Hematopoietic multipotent progenitor cell treated with erythropoietin and hydrocortisone succinate and interleukin-3 and kit ligand, for 8 days (in vitro differentiated cells): Measurements from ENCODE around the gene PCDHGA7.
"Not testable (repeated sequence)": the region's sequence is repeated elsewhere in the genome, so short reads cannot be mapped to it uniquely, and the experiment has no call there.

Source experiments
- DNase-seq: peaks from one replicate; pipeline ENCODE4 v3.0.0-alpha.2; 2015

The PCDHGA7 gene

GRCh38 chr5:141382469-141383294 is at the start of gene PCDHGA7:
PCDHGA7 (plus strand) TSS chr5:141382742; CDS start chr5:141382900, 158 bp downstream.
- DNase-seq, result no peak

GRCh38 chr5:141338538-141339306 is 43.8 kb upstream of the PCDHGA7 start, which contains the start of gene PCDHGA2:
PCDHGA2 (plus strand) TSS chr5:141338760.
- peak; percentile 19 for DNase-seq

- DNase-seq, result not testable (repeated sequence)
Observed at GRCh38 chr5:141340781-141341354, 41.7 kb upstream of the PCDHGA7 start.

GRCh38 chr5:141342773-141343172 is 39.8 kb upstream of the PCDHGA7 start:
- no peak for DNase-seq

- DNase-seq, result peak; percentile 31
Observed at GRCh38 chr5:141343242-141343952, 39.1 kb upstream of the PCDHGA7 start, which contains the start of gene PCDHGA3. PCDHGA3 (plus strand) TSS chr5:141343829; CDS start chr5:141344034, 205 bp downstream.

GRCh38 chr5:141343953-141344463 is 38.5 kb upstream of the PCDHGA7 start:
- no peak for DNase-seq

- DNase-seq, result no peak
Observed at GRCh38 chr5:141345327-141345726, 37.2 kb upstream of the PCDHGA7 start.

GRCh38 chr5:141346017-141346416 is 36.5 kb upstream of the PCDHGA7 start:
- not testable (repeated sequence) for DNase-seq

- peak; percentile 40 for DNase-seq
Observed at GRCh38 chr5:141349917-141350619, 32.5 kb upstream of the PCDHGA7 start, which contains the start of gene PCDHGB1. PCDHGB1 (plus strand) TSS chr5:141350099; CDS start chr5:141350261, 162 bp downstream.

- no peak for DNase-seq
Observed at GRCh38 chr5:141351591-141351990, 31.0 kb upstream of the PCDHGA7 start.

GRCh38 chr5:141354900-141355469 is 27.6 kb upstream of the PCDHGA7 start, which contains the start of gene PCDHGA4:
PCDHGA4 (plus strand) TSS chr5:141355021; CDS start chr5:141355108, 87 bp downstream.
- DNase-seq, result no peak

GRCh38 chr5:141355641-141356040 is 26.9 kb upstream of the PCDHGA7 start:
- no peak for DNase-seq

GRCh38 chr5:141356133-141356532 is 26.4 kb upstream of the PCDHGA7 start:
- DNase-seq, result no peak

GRCh38 chr5:141356950-141357349 is 25.6 kb upstream of the PCDHGA7 start:
- no peak for DNase-seq

- DNase-seq, result peak; percentile 18
Observed at GRCh38 chr5:141359790-141360426, 22.6 kb upstream of the PCDHGA7 start, which contains the start of gene PCDHGB2. PCDHGB2 (plus strand) TSS chr5:141359994; CDS start chr5:141360136, 142 bp downstream.

GRCh38 chr5:141360685-141361084 is 21.9 kb upstream of the PCDHGA7 start:
- DNase-seq, result no peak

- no peak for DNase-seq
Observed at GRCh38 chr5:141362719-141363118, 19.8 kb upstream of the PCDHGA7 start.

GRCh38 chr5:141363952-141364660 is 18.4 kb upstream of the PCDHGA7 start, which contains the start of gene PCDHGA5:
PCDHGA5 (plus strand) TSS chr5:141364162; CDS start chr5:141364331, 169 bp downstream.
- no peak for DNase-seq
